Purkinje cell (primary cell): ENCODE measurements around the gene BTN3A1. TPM values are rescaled to one million over a fixed set of nuclear protein-coding genes. Genes with fewer than 3 reads are reported as not detected.

Experiments
- polyA plus RNA-seq: library from polyadenylated mRNA; unstranded; fragments of >200 nt; fragmentation: Nextera tagmentation; gene quantifications from 2 replicates; pipeline ENCODE4 v1.2.1, GENCODE V29; 2014

BTN3A1 gene
- polyA plus RNA-seq = 3.4 and 4.4 TPM in 2 replicates

GRCh38 chr6:26401987-26402658 is at the start of gene BTN3A1:
Gene BTN3A1, plus strand, starts transcription at chr6:26402275. Its CDS starts 3,289 bp downstream, at chr6:26405564.

GRCh38 chr6:26457806-26458688 is 56.0 kb downstream of the BTN3A1 start, which contains the start of gene BTN2A1:
Gene BTN2A1, plus strand, starts transcription at chr6:26457955. Its CDS starts 682 bp downstream, at chr6:26458637.

Other genes starting within 250 kb of the BTN3A1 start
- 18.1 and 22.7 TPM in 2 replicates for gene BTN3A2, start 37.1 kb upstream of the BTN3A1 start, polyA plus RNA-seq
- 23.6 and 25.1 TPM in 2 replicates for gene BTN2A2, start 19.2 kb upstream of the BTN3A1 start, polyA plus RNA-seq
- gene BTN3A3, start 38.2 kb downstream of the BTN3A1 start, polyA plus RNA-seq = 0.34 and 4.5 TPM in 2 replicates
- gene BTN2A1, start 55.7 kb downstream of the BTN3A1 start, polyA plus RNA-seq = 35.6 and 42.9 TPM in 2 replicates
- gene BTN1A1, start 98.0 kb downstream of the BTN3A1 start, polyA plus RNA-seq = not detected in 2 replicates
- gene HMGN4, start 136.1 kb downstream of the BTN3A1 start, polyA plus RNA-seq = 7.6 and 18.9 TPM in 2 replicates
- 5.9 and 9.8 TPM in 2 replicates for gene ABT1, start 194.7 kb downstream of the BTN3A1 start, polyA plus RNA-seq